ENCODE results near the gene CHM.

The CHM gene

DNA sequence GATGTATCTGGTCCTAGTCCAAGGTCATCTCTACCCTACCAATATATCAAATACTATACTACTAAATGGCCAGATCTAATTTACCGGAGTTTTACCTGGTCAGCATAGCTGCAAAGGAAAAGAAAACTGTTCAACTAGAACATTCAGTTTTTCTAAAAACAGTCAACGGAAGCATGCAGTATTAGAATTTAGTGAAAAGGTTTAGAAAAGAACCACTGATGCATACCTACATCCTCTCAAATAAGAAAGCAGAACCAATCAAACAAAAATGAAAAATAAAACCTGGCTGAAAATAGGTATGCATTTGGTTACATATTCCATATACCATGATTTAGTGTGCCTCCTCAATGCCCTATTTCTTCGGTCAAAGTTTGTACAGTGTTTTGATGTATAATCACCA lies 140.0 kb downstream of the CHM start:
- Histone ChIP-seq H3K36me3 (replicated peaks) (no peaks in the 10 kb centered on the region), H3K27ac (no peak overlapping the region), H3K4me3 (ENCODE audit: low read depth, low read length) (no peak overlapping the region), H3K27me3 (replicated peaks) (no peaks in the 10 kb centered on the region)
- no peak for DNase-seq
- in situ Hi-C loops (cut with HindIII; ENCODE audit: low pct_ligation_motif_present, low sequenced_read_pairs): no loop called here
- TF ChIP-seq, protein P1, sequence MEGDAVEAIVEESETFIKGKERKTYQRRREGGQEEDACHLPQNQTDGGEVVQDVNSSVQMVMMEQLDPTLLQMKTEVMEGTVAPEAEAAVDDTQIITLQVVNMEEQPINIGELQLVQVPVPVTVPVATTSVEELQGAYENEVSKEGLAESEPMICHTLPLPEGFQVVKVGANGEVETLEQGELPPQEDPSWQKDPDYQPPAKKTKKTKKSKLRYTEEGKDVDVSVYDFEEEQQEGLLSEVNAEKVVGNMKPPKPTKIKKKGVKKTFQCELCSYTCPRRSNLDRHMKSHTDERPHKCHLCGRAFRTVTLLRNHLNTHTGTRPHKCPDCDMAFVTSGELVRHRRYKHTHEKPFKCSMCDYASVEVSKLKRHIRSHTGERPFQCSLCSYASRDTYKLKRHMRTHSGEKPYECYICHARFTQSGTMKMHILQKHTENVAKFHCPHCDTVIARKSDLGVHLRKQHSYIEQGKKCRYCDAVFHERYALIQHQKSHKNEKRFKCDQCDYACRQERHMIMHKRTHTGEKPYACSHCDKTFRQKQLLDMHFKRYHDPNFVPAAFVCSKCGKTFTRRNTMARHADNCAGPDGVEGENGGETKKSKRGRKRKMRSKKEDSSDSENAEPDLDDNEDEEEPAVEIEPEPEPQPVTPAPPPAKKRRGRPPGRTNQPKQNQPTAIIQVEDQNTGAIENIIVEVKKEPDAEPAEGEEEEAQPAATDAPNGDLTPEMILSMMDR (IDR thresholded peaks at IDR 0.05; ENCODE audit: low read depth, low read length, missing control alignments): no peak

DNA sequence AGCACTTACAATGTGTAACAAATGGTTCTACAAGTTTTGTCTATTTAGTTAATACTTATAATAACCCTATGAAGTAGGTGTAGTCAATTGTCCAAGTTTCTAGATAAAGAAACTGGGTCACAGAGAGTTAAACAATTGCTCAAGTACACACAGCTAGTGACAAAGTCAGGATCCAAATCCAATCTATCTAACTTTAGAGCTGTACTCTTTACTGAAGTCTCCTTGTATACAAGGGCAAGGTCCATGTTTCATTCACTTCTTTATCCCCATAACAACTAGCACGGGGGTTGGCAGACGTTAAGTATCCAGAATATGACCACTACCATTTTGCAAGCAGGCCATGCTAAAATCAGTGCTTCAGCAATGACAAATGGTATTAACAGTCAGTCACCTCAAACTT lies 141.0 kb downstream of the CHM start:
- Histone ChIP-seq H3K36me3 (replicated peaks) (no peaks in the 10 kb centered on the region), H3K4me3 (ENCODE audit: low read depth, low read length) (no peak overlapping the region), H3K27ac (no peak overlapping the region), H3K27me3 (replicated peaks) (no peaks in the 10 kb centered on the region)
- TF ChIP-seq, protein P1 (IDR thresholded peaks at IDR 0.05; ENCODE audit: low read depth, low read length, missing control alignments): no peak
- DNase-seq: no peak
- in situ Hi-C loops (cut with HindIII; ENCODE audit: low pct_ligation_motif_present, low sequenced_read_pairs): no loop called here

DNA sequence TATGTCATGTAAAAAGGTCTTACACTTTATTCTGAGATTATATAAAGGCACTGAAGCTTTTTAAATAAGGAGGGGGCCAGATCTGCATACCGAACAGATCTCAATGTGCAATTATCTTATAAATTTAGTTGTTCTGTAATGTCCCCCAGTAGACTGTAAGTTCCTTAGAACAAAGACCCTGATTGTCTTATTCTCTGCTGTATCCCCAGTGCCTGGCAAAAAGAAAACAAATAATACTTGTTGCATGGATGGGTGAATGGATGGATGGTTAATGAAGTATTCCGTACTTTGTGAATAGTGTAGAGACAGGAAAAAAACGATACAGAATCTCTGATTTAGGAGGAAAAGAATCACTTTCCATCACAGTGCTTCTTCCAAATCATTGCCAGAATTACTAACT lies 141.5 kb downstream of the CHM start:
- Histone ChIP-seq H3K36me3 (replicated peaks) (no peaks in the 10 kb centered on the region), H3K4me3 (ENCODE audit: low read depth, low read length) (no peak overlapping the region), H3K27ac (no peak overlapping the region), H3K27me3 (replicated peaks) (no peaks in the 10 kb centered on the region)
- TF ChIP-seq, protein P1 (IDR thresholded peaks at IDR 0.05; ENCODE audit: low read depth, low read length, missing control alignments): no peak
- in situ Hi-C loops (cut with HindIII; ENCODE audit: low pct_ligation_motif_present, low sequenced_read_pairs): no loop called here
- no peak for DNase-seq

DNA sequence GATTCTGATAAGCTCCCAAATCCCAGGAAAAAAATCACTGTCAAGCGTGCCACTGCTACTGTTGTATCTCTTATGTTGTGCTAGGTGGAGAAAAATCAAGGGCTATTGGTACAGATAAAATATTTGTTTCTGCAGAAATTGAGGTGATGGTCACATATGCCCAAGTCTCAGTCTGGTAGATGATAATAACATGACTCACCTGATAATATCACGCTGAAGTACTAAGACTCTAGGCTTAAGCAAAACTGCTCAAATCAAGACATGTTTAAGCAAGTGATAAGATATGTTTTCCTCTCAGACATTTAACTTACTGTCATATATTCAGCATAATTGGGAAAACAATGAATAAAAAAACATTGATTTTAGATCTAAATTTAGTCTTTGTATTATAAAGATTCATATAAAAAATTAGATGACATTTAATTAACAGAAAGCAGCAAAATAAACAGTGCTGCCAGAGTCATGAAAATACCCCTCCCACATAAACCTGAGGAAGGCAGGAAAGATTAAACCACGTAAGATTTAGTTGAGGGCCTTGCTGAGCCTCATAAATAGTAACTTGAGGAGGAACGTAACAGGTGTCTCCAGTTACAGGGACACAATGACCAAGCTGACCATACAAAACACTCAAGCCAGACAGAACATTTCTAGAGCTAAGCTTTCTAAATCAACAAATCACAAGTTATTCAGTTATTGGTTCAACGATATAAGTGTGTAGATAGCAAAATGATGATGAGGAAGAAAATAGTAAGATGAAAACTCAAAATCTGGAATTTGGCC lies 143.5 kb downstream of the CHM start:
- no peak for DNase-seq
- TF ChIP-seq, protein P1 (IDR thresholded peaks at IDR 0.05; ENCODE audit: low read depth, low read length, missing control alignments): no peak
- no peaks in the 10 kb centered on the region for H3K27me3 ChIP-seq (replicated peaks)
- no peak overlapping the region for H3K27ac ChIP-seq
- H3K36me3 ChIP-seq (replicated peaks): no peaks in the 10 kb centered on the region
- no peak overlapping the region for H3K4me3 ChIP-seq (ENCODE audit: low read depth, low read length)
- in situ Hi-C loops (cut with HindIII; ENCODE audit: low pct_ligation_motif_present, low sequenced_read_pairs): no loop called here

DNA sequence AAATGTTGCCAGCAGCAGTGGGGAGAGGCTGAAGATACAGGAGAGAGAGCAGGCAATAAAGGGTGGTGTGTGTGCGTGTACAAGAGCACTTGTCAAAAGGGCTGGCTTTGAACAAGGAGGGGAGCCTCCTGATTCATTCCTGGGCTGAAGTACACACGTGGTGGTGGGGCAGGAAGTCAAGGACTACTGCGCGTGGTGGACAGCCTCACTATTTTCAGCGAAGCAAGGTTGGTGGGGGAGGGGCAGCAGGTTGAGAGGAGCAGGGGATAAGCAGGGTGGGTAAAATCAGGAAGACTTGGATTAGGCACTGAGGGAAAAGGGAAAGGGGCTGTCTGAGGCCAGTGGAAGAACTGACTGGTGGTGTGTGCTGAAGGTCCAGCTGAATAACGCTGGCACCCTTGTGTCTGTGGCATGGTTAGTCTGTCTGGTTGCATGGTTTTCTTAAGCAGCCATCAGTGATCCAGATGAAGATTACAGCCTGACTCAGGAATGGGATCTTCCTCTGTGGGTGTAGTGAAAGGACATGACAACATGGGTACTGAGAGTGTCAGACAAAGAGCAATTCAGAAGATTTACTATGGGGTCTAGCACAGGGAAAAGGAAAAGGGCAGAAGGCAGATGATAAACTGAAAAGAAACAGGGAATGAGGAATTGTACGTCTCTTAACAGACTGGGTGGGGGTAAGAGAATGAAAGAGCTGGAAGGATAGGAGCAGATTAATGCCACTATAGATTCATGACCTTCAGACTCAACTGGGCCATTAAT lies 149.8 kb downstream of the CHM start:
- TF ChIP-seq, protein P1 (IDR thresholded peaks at IDR 0.05; ENCODE audit: low read depth, low read length, missing control alignments): no peak
- no peak overlapping the region for H3K27ac ChIP-seq
- no peaks in the 10 kb centered on the region for H3K36me3 ChIP-seq (replicated peaks)
- in situ Hi-C loops (cut with HindIII; ENCODE audit: low pct_ligation_motif_present, low sequenced_read_pairs): no loop called here
- H3K4me3 ChIP-seq (ENCODE audit: low read depth, low read length): no peak overlapping the region
- H3K27me3 ChIP-seq (replicated peaks): no peaks in the 10 kb centered on the region
- no peak for DNase-seq

Measured in brain microvascular endothelial cell (primary cell).